ENCODE measurements around the gene ENO1.
"Not testable (repeated sequence)": the region's sequence is repeated elsewhere in the genome, so short reads cannot be mapped to it uniquely, and the experiment has no call there.

Gene ENO1

GRCh38 chr1:8892026-8892425 lies 13.5 kb upstream of the ENO1 start:
- DNase-seq, result no peak

GRCh38 chr1:8891401-8891800 lies 12.9 kb upstream of the ENO1 start:
- DNase-seq, result no peak

GRCh38 chr1:8889925-8890785 lies 11.7 kb upstream of the ENO1 start:
- DNase-seq, result no peak

- no peak for DNase-seq
Observed at GRCh38 chr1:8889103-8889846, 10.8 kb upstream of the ENO1 start.

DNA sequence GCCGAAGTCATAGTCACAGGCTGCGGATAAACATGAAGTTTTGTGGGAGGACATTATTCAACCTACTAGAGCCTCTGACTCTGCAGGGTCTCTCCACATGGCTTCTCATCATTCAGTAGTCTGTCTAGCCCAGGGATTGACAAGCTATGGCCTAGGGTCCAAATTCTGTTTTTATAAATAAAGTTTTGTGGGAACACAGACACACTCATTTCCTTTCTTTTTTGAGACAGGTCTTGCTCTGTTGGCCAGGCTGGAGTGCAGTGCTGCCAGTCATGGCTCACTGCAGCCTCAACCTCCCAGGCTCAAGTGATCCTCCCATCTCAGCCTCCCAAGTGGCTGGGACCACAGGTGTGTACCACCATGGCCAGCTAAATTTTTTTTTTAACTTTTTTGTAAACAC lies 8.1 kb upstream of the ENO1 start:
- no peak for DNase-seq

GRCh38 chr1:8886031-8886524 lies 7.6 kb upstream of the ENO1 start:
- not testable (repeated sequence) for DNase-seq

DNA sequence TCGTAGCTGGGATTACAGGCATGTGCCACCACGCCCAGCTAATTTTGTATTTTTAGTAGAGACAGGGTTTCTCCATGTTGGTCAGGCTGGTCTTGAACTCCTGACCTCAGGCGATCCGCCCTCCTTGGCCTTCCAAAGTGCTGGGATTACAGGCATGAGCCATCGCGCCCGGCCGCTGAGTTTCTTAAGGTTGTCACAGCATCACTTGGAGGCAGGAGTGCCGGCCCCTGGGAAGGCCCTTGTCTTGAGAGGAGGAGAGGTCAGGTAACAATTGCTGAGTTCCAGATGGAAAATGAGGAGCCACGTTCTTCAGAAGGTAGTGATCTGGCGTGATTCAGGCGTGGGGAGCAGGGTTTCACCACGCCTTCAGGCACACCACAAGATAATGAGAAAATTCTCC lies 5.6 kb upstream of the ENO1 start:
- DNase-seq, result not testable (repeated sequence)

DNA sequence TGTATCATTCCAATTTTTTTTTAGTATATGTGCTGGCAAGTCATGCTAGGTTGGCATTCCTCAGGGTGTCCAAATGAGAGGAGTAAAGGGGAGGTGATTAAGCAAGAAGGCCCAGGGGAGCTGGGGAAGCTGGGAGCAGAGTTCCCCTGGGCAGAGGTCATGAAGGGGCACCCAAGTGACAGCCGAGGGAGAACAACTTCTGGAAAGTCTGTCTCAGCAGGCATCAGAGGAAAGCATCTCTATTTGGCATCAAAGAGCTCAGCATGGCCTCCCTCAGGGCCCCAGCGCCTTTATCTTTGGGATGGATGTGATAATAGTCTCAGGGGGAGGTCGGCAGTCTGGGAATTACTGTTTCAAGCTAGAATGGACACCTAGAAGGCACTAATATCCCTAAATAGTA lies 5.0 kb upstream of the ENO1 start:
- no peak for DNase-seq

DNA sequence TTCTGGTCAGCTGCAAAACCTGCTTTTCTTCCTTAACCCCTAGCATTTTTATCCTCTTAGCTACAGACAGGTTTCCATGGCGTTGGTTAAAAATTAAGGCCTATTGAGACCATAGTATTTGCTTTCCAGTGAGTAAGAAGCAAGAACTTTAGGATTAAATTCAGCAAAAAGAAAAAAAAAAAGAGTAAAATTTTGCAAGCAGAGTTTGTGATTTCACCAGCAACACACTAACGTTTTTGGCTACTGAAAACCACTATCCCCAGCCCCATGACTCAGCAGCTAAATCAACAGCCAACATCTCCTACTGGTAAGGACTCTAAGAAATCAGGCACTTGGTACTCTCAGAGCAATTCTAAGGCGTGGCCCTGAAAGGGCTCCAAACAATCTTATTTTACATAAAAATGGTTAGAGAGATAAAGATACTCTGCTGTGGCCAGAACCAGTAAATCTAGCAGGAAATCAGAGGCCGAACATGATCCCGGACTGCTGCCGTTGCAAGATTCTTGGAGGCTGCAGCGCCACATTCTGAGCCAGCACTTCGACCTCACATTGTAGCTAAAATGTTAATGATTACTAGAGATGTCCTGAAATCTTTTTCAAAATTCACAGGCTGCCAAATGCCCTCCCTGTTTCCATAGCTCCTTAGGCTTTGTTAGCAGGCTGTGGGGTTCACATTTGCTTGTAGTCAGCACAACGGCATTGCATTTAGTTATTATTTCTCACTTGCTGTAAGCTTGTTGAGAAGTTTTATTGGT lies 1.6 kb upstream of the ENO1 start:
- no peak for DNase-seq

- no peak for DNase-seq
Observed at GRCh38 chr1:8879464-8879921, 1.0 kb upstream of the ENO1 start.

- peak; percentile 52 for DNase-seq
Observed at GRCh38 chr1:8878698-8879463, 395 bp upstream of the ENO1 start.

- no peak for DNase-seq
Observed at GRCh38 chr1:8876087-8876486, 2.4 kb downstream of the ENO1 start.

GRCh38 chr1:8875216-8875861 lies 3.1 kb downstream of the ENO1 start:
- DNase-seq, result no peak

DNA sequence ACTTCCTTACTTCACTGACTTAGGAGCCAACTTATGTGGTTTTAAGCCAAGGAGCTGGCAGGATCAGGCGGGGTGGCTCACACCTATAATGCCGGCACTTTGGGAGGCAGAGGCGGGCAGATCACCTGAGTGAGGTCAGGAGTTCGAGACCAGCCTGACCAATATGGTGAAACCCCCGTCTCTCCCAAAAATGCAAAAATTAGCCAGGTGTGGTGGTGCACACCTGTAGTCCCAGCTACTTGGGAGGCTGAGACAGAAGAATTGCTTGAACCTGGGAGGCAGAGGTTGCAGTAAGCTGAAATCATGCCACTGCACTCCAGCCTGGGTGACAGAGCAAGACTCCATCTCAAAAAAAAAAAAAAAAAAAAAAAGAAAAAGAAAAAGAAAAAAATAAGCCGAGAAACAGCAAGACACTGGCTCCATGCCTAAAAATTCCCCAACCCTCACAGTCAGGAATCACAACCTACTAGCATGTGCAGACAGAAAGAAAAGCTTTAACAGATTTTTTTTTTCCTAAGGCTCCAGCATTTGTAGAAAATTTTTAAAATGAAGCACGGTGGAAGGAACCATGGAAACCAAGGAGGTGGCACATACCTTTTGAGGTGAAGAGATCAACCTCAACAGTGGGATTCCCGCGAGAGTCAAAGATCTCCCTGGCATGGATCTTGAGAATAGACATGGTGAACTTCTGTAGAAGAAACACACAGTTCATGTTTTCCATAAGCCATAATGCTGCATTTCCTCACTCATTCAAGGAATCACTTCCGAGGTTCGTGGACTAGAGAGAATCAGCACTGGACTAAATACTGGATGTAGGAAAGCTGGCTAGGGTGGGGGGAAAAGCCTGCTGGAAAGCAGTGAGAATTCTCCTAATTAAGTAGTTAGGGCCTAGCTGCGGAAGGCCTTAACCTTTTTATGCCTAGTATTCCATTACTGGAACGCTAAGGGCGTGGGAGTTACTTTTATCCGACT lies 4.0 kb downstream of the ENO1 start:
- no peak for DNase-seq

- no peak for DNase-seq
Observed at GRCh38 chr1:8873506-8874229, 4.8 kb downstream of the ENO1 start.

GRCh38 chr1:8873001-8873400 lies 5.5 kb downstream of the ENO1 start:
- no peak for DNase-seq

- no peak for DNase-seq
Observed at GRCh38 chr1:8871965-8872399, 6.5 kb downstream of the ENO1 start.

- no peak for DNase-seq
Observed at GRCh38 chr1:8871539-8871935, 6.9 kb downstream of the ENO1 start.

- no peak for DNase-seq
Observed at GRCh38 chr1:8870616-8871538, 7.6 kb downstream of the ENO1 start.

Measured in NCI-H187 treated with DMSO at 0.1 percent for 48 hours (cell line).